DND-41 (cell line): Measurements from ENCODE around the gene SLC22A8.

Experiments used
- CTCF ChIP-seq: IDR thresholded peaks from 2 replicates; pipeline ENCODE4 v1.5.1; 2012; ENCODE audit warnings: borderline replicate concordance, low read length, moderate library complexity, mild to moderate bottlenecking; ENCODE audit not compliant: poor library complexity, severe bottlenecking; ENCODE audit errors: extremely low read depth
- EZH2 ChIP-seq: IDR thresholded peaks from 3 replicates; pipeline ENCODE4 v1.6.1; 2012; ENCODE audit warnings: borderline replicate concordance, low read depth, mild to moderate bottlenecking, moderate library complexity, low read length, inconsistent platforms; ENCODE audit not compliant: severe bottlenecking

- peak; percentile 100 for TF ChIP-seq CTCF
- no peak for TF ChIP-seq EZH2
These were observed 8.4 kb upstream of the SLC22A8 start for GRCh38 chr11:63023841-63024648.
